IMR-90 (cell line): ENCODE results near the gene C21orf58.

Source experiments
- CTCF ChIP-seq: conservative IDR thresholded peaks from 2 replicates; pipeline ENCODE4 v1.5.1; 2012; ENCODE audit warnings: mild to moderate bottlenecking, low read depth, low read length, improper control_type of control experiment
- FOS ChIP-seq: fragments of 150-350 bp; IDR thresholded peaks from 2 replicates; pipeline ENCODE4 v1.6.1; 2016; ENCODE audit warnings: low read depth, low read length
- MXI1 ChIP-seq: IDR thresholded peaks from 2 replicates; pipeline ENCODE4 v1.6.1; 2012; ENCODE audit warnings: low read depth, mild to moderate bottlenecking, low read length, moderate library complexity, borderline replicate concordance
- POLR2A ChIP-seq: IDR thresholded peaks from 2 replicates; pipeline ENCODE4 v1.6.1; 2012; ENCODE audit warnings: mild to moderate bottlenecking, low read depth, low read length
- RAD21 ChIP-seq: IDR thresholded peaks from 2 replicates; pipeline ENCODE4 v1.6.1; 2012; ENCODE audit warnings: low read length, improper control_type of control experiment
- SMC3 ChIP-seq: fragments of 150-350 bp; IDR thresholded peaks from 2 replicates; pipeline ENCODE4 v1.6.1; 2016; ENCODE audit warnings: low read depth, mild to moderate bottlenecking, antibody characterized with exemption, low read length, moderate library complexity

DNA sequence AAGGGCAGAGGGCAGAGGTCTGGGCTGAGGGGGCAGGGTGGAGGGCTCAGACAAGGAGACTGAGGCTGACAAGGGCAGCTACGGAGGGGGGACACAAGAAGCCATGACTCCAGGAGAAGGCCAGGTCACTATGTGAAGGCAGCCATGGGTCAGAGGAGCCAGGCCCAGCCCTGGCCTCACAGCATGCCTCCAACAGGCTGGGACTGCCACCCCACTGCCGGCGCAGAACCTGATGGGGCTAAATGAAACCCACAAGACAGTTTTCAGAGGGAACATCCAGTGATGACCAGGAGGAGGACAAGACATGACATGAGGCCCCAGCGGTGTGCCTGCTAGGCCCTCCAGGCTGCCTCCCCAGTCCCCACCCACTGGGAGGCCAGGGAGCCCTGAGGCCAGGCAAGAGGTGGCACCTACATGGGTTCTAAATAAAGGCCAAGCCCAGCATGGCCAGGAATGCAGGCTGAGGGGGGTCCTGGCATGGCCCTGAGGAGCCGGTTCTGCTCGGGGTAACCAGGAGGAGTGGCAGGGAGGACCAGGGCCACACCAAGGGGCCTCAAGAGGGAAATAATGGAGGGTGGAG is 67.8 kb downstream of the C21orf58 start:
- no peak for TF ChIP-seq CTCF
- TF ChIP-seq MXI1 = no peak
- TF ChIP-seq SMC3 = no peak
- no peak for TF ChIP-seq RAD21
- no peak for TF ChIP-seq POLR2A
- TF ChIP-seq FOS = no peak
